HCT116 (cell line): ENCODE measurements around the gene ANKDD1A.

Experiments used
- CTCF ChIP-seq, 3 experiments: fragments of 200-600 bp in 1 of 3; sonication (generic) in 1 of 3; IDR thresholded peaks in 2 of 3; conservative IDR thresholded peaks in 1 of 3; 2 replicates each; pipeline ENCODE4 v1.5.1; 2012 to 2017; ENCODE audit warnings: low read depth in 2 of 3, low read length in 2 of 3, antibody characterized with exemption in 1 of 3, borderline replicate concordance in 1 of 3, control low read depth in 1 of 3, mild to moderate bottlenecking in 1 of 3, mixed read lengths in 1 of 3, mixed run types in 1 of 3, moderate library complexity in 1 of 3; ENCODE audit not compliant: insufficient read depth in 1 of 3
- FOSL1 ChIP-seq: IDR thresholded peaks from 2 replicates; pipeline ENCODE4 v1.6.1; 2012; ENCODE audit warnings: low read depth

- TF ChIP-seq FOSL1, result no peak
- TF ChIP-seq CTCF (IDR thresholded peaks at IDR 0.05 in 2 of 3, conservative IDR thresholded peaks at IDR 0.05 in 1 of 3; ENCODE audit: borderline replicate concordance in 1 of 3, insufficient read depth in 1 of 3, low read depth in 2 of 3, low read length in 2 of 3), result no peak
Measured at GRCh38 chr15:64884679-64885078, 27.0 kb upstream of the ANKDD1A start.
